Occipital lobe (tissue), 2 donors: Measurements from ENCODE around the gene PPM1N. TPM values are rescaled to one million over a fixed set of nuclear protein-coding genes. Genes with fewer than 3 reads are reported as not detected.
A peak's percentile ranks its signal among the peaks of the same experiment; 100 is the strongest.

Experiments
- DNase-seq: peaks from one replicate; lab custom pipeline; 2025; lab: John Stamatoyannopoulos, UW
- total RNA-seq: library from RNA; depleted of rRNA; stranded (reverse); fragments of >200 nt; gene quantifications from one replicate; pipeline ENCODE4 v1.2.3, GENCODE V29; 2014

The PPM1N gene, protein sequence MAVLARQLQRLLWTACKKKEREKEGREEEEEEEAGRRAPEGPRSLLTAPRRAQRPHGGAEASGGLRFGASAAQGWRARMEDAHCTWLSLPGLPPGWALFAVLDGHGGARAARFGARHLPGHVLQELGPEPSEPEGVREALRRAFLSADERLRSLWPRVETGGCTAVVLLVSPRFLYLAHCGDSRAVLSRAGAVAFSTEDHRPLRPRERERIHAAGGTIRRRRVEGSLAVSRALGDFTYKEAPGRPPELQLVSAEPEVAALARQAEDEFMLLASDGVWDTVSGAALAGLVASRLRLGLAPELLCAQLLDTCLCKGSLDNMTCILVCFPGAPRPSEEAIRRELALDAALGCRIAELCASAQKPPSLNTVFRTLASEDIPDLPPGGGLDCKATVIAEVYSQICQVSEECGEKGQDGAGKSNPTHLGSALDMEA
- 0.47 TPM for total RNA-seq

DNA sequence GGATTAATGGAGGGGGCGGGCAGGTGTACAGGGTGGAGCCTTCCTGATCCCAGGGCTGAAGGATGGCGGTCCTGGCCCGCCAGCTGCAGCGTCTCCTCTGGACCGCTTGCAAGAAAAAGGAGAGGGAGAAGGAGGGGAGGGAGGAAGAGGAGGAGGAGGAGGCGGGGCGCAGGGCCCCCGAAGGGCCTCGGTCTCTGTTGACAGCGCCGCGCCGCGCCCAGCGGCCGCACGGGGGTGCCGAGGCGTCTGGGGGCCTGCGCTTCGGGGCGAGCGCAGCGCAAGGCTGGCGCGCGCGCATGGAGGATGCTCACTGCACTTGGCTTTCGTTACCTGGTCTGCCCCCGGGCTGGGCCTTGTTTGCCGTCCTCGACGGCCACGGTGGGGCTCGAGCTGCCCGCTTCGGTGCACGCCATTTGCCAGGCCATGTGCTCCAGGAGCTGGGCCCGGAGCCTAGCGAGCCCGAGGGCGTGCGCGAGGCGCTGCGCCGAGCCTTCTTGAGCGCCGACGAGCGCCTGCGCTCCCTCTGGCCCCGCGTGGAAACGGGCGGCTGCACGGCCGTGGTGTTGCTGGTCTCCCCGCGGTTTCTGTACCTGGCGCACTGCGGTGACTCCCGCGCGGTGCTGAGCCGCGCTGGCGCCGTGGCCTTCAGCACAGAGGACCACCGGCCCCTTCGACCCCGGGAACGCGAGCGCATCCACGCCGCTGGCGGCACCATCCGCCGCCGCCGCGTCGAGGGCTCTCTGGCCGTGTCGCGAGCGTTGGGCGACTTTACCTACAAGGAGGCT, at the start of gene PPM1N:
Gene PPM1N (plus strand): TSS at position 33 of the 785 bp plus-strand sequence. CDS start 30 bp downstream, at position 63.
- peak; percentile 21 for DNase-seq

DNA sequence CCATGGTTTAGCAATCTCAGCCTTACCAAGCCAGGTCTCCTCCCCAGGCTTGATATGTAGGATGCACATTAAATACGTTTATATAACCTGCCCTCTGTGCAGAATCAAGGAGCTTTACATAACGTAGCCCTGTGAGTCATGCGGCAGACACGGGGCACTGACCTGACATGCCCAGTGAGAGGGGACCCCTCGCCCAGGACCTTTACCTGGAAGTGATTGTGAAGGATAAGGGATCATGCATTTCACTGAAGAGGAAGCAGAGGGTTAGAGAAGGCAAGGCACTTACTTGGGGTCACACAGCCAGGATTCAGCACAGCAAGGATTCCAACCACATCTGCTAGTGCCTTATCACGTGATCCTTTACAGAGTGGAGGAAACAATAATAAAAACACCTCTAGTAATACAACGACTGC, 49.4 kb upstream of the PPM1N start:
- DNase-seq: no peak

DNA sequence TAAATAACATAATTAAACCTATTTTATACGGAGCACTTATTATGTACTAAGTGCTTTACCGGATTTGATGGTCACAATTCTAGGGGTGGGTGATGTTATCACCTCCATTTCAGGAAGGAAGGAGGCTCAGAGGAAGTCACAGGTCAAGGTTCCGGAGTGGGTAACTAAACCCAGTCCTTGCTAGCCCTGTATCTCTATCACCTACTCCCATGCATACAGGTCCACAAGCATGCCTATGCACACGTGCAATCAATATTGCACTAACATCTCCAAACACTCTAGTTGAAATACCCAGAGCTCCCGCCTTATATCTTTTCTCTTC, 48.3 kb upstream of the PPM1N start:
- DNase-seq: no peak

DNA sequence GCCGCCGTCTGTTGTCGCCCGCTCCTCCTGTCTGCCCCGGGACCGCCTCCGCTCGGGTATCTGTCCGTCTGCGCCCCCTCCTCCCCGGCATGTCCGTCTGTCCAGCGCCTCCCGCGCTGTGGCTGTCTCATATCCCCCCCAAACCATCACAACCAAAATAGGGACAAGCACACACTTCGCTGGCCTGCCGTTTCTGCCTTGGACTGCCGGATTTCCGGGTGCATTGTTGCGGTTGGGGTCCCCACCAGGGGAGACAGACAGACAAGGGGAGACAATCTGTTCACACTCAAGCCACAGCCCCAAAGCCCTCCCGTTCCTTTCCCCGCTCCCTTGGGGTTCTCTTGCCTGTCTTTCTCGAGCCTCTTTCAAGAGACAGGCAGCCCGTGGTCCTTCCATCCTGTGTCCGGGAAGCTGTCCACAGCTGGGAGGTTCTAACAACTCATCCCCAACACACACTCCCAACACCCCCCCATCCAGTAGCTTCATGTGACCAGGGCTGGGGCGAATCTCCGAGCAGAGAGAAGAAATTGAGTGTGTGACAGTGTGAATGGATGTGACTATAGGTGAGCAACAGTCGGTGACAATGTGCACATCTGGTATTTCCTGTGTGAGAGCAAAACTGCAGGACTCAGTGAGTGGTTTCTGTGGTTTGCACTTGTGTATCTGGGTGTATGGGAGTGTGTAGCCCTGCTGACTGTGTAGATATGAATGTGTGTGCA, 47.0 kb upstream of the PPM1N start:
- peak; percentile 23 for DNase-seq

DNA sequence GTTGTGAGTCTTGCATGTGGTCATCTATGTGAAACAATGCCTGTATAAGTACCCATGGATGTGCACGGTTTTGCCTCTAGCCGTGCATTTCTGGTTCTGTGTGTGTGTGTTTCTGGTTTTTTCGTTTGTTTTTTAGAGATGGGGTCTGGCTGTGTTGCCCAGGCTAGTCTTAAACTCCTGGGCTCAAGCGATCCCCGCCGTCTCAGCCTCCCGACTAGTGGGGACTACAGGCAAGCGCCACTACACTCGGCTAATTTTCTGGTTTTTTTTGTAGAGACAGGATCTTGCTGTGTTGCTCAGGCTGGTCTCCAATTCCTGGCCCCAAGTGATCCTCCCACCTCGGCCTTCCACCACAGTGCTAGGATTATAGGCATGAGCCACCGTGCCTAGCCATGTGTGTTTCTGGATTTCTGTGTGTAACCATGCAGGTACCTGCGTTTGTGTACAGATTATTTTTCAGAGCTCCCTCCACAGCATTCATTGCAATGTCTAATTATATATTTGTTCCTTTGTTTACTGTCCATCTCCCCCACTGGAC, 46.3 kb upstream of the PPM1N start:
- DNase-seq: no peak

DNA sequence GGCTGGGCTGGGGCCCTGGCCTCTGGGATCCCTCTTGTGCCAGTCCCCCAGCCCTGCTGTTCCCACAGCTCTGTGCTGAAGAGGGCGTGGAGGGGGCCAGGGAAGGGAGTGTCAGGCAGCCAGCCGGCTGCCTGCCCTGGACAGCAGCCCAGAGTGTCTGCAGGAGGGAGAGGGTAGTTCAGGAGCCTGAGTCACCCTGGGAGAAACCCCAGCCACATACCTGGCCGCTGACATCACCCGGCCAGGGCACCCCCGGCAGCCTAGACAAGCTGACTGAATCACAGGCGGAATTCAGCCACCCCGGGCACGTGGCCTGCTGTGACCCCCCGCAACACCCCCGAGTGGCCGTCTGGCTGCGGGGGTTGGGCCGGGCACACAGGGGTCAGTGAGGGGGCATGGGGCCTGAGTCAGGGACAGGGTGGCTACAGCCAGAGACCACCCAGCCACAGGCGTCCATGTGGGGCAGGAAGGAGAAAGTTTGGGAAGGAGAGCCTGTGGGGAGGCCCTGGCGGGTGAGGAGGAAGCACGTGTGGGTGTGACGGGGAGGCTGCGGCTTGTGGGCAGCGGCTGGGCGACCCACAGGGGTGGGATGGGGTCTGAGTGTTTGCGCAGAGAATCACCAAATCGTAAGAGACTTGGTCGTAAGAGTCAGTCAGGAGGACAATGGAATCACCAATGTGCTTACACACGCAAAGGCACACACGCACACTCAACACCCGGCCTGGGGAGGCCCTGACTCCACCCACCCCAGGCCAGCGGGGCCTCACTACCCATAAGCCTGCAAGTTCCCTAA, 42.3 kb upstream of the PPM1N start:
- DNase-seq: no peak

DNA sequence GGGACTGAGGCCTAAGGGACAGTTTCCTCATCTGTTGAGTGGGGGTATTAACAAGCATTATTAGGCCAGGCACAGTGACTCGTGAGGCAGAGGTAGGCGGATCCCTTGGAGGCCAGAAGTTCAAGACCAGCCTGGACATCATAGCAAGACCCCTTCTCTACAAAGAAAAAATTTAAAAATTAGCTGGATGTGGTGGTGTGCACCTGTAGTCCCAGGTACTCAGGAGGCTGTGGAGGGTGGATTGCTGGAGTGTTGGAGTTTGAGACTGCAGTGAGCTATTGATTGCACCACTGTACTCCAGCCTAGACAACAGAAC, 41.8 kb upstream of the PPM1N start:
- DNase-seq: no peak

DNA sequence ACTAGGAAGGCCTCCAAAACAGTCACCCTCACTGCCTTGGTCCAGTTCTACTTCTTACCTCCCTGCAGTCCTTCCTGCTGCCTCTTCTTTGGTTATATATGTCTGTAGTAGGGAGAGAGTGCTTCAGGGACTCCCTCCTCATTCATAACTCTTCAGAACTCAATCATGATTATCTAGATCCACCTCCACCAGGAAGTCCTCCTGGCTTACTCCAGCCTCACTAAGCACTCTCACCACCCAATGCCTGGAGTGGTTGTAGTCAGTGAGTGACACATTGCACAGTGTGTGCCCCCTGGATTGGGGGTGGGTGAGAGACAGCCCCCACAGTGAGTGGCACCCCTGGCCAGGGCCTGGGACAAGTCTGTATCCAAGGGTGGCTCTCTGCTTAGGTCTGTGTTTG, 40.5 kb upstream of the PPM1N start:
- no peak for DNase-seq

DNA sequence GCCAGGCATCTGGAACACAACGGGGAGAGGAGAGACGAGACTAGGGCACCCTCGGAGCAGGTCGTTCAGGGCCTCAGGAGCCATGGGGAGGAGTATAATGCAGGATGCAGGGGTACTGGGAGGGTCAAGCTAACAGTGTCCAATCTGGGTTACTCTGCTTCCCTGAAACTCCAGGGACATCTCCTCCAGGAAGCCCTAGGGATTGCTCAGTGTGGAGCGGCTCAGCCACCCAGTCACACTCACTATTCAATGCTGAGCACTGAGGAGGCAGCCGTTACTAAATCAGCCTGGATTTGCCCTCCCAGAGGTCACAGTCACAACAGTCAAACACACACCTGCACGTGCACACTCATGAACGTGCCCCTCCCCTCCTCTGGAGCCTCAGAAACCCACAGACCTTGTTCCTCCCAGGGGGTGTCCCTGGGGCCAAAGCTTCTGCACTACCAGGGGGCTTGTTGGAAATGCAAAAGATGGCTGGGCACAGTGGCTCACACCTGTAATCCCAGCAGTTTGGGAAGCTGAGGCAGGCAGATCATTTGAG, 37.4 kb upstream of the PPM1N start:
- no peak for DNase-seq

DNA sequence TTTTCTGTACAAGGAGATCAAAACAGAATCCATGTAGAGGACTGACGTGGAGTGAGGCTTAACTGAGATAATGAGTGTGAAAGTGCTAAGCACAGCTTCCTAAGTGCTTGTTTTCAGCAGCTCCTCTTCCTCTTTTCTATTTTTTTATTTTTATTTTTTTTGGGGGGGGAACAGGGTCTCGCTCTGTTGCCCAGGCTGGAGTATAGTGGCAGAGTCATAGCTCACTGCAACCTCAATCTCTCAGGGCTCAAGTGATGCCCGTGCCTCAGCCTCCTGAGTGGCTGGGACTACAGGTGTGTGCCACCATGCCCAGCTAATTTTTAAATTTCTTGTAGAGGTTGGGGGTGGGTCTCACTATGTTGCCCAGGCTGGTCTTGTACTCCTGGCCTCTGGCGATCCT, 36.1 kb upstream of the PPM1N start:
- DNase-seq: no peak

DNA sequence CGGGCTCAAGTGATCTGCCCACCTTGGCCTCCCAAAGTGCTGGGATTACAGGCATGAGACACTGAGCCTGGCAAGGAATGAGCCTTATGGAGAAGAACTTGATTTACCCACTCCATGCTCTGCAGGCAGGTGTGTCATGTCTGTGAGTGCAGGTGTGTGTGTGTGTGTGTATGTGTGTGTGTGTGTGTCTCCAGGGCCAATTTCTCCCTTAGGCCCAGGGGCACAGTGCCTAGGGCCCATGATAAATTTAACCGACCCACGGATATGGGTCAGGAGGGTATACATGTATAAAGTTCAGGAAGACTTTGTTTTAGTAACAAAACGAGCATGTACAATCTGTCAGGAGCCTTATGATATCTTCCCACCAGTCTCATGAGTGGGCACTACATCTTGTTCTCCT, 35.0 kb upstream of the PPM1N start:
- no peak for DNase-seq

DNA sequence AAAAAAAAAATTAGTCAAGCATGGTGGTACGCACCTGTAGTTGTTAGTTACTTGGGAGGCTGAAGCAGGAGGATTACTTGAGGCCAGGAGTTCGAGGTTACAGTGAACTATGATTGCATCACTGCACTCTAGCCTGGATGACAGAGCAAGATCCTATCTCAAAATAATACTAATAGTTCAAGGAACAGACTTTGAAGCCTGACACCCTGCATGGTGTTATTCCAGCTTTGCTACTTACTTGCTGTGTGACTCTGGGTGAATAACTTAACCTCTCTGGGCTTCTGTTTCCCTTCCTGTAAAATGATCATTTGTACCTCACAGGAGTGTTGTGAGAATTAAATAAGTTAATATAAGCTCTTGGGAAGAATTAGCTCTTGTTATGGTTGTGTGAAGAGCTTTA, 34.0 kb upstream of the PPM1N start:
- no peak for DNase-seq

DNA sequence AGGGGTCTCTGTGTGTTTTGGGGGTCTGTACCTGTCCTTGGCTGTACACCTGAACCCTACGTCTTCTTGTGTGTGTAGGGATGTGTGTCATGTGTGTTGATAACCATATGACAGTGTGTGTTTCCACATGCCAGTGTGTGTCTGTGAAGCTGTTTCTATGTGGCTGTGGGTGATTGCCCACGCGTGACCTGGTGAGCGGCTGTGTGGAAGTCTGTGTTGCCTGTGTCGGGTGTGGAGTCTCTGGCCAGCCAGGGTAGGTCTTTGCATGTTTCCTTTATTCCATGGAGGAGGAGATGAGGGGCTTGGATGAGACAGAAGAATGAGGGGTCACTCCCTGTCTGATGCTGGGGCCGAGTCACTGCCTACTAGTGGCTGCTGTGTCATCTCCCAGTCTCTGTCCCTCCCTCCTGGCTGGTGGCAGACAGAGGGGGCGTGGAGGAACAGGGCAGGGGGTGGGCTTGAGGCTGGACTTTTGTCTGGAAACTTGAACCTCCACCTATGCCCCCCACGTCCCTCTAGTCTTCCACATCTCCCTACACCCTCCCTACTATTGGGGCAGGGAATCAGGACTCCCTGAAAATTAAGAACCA, 33.3 kb upstream of the PPM1N start:
- no peak for DNase-seq

DNA sequence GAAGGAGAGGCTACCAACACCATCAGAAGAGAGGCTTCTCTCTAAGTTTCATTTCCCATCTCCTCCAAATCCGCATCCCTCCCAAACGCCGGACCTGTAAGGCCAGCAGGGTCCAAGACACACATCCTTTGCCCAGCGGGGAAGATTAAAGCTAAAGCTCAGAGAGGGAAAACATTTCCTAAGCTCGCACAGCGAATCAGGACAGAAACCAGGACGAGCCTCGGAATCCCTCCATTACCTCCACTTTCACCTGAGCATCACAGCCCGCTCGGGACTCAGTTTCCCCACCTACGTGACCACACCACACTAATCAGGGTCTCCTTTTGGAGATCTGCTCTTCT, 31.2 kb upstream of the PPM1N start:
- DNase-seq: no peak

DNA sequence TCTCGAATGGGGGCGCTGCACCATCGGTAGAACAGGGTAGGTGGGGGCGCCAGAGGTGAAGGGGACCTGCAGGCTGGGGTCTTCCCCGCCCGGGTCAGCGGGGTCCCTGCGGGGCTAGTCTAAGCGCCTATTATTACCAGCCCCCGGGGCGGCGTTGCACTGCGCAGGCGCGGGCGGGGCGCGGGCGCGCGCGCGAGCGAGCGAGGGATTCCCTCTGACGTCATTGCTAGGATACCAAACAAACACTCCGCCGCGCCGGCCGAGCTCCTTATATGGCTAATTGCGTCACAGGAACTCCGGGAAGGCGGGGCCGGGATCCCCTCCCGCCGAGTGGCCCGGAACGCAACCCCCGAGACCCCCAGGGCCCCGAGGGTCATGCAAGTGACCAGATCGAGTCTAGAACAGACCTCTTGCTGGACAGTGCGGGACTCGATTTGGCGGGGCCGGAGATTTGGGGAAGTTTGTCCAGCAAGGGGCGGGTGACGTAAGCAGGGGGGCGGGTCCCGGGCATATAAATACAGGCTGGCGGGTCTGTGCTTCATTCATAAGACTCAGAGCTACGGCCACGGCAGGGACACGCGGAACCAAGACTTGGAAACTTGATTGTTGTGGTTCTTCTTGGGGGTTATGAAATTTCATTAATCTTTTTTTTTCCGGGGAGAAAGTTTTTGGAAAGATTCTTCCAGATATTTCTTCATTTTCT, 30.6 kb upstream of the PPM1N start, which contains the start of gene FOSB:
Gene FOSB (plus strand): TSS at position 541 of the 703 bp plus-strand sequence. CDS start 591 bp downstream, outside the sequence.
- peak; percentile 90 for DNase-seq

DNA sequence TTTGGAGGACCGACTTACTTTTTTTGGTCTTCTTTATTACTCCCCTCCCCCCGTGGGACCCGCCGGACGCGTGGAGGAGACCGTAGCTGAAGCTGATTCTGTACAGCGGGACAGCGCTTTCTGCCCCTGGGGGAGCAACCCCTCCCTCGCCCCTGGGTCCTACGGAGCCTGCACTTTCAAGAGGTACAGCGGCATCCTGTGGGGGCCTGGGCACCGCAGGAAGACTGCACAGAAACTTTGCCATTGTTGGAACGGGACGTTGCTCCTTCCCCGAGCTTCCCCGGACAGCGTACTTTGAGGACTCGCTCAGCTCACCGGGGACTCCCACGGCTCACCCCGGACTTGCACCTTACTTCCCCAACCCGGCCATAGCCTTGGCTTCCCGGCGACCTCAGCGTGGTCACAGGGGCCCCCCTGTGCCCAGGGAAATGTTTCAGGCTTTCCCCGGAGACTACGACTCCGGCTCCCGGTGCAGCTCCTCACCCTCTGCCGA, 30.0 kb upstream of the PPM1N start:
- no peak for DNase-seq

DNA sequence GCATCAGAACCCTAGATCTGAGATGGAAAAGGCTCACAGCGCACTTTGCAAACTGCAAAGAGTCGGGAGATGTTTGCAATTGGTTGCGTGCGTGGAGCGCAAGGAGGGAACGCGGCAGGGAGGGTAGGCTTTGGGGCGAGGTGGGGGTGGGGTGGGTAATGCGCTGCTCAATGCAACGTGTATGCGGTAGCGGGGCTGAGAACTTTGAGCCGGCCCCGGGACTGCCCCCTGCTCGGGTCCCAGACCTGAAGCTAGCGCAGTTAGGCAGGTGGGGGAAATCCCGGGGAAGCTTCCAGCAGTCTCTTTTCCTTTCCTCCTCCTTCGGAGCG, 29.5 kb upstream of the PPM1N start:
- no peak for DNase-seq

DNA sequence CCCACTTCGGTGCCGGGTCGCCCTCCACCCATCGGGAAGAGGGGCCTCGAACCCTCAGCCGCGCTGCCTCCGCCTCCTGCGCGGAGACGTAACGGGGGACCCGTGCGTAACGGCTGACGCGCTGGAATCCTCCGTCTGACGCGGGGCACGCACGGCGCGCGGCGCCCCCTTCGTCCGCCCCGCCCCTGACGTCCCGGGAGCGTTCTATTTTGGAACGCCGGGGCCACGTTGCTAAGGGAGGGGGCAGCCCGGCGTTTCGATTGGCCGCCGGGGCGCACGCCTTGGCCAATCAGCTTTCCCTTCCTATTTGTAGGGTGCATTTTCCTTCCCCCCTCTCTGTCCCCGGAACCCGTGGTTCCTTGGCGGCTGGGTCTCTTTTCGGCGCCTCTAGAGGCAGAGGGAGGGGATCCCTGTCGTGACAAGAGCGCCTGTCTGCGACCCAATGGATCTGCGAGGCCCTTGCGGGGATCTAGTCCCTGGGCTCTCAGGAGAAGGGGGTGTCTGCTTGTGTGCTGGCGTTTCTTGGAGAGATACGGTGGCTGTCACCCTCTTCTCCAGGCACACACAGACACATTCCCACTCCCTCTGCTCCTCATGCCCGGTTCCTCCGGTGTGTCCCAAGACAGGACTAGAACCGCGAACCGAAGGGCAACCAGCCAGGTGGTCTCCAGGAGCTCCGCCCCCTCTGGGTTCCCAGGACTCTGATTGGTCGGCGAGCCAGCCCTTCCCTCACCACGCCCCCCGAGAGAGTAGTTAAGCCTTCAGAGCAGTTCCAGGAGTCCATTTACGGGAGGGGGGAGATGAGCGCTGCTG, 28.9 kb upstream of the PPM1N start:
- peak; percentile 86 for DNase-seq
